Right atrium auricular region (tissue), 2 donors: ENCODE data around the gene MCM10. TPM values are rescaled to one million over a fixed set of nuclear protein-coding genes. Genes with fewer than 3 reads are reported as not detected.

Source experiments
- DNase-seq: peaks from one replicate; pipeline ENCODE4 v3.0.0-alpha.2; 2019; ENCODE audit warnings: low spot score
- H3K27ac ChIP-seq, 2 donors: fragments of 200-600 bp; sonication (generic); 1 replicate in 1 of 2; 2 replicates in 1 of 2; pipeline ENCODE4 v1.5.1; 2016 to 2019
- H3K27me3 ChIP-seq, 2 donors: fragments of 200-600 bp; sonication (generic); one replicate each; pipeline versions ENCODE4 v1.5.1 to v1.6.0; 2017 to 2019
- H3K36me3 ChIP-seq: fragments of 200-600 bp; sonication (generic); one replicate; pipeline ENCODE4 v1.5.1; 2016
- H3K4me1 ChIP-seq, 2 donors: fragments of 200-600 bp; sonication (generic); one replicate each; pipeline versions ENCODE4 v1.5.1 to v1.6.0; 2017 to 2019
- H3K4me3 ChIP-seq, 2 donors: fragments of 200-600 bp; sonication (generic); 1 replicate in 1 of 2; 2 replicates in 1 of 2; pipeline ENCODE4 v1.5.1; 2017 to 2019; ENCODE audit warnings: mild to moderate bottlenecking in 1 of 2, moderate library complexity in 1 of 2
- H3K9me3 ChIP-seq, 2 donors: fragments of 200-600 bp; sonication (generic); one replicate each; pipeline ENCODE4 v1.5.1; 2019
- total RNA-seq, 2 donors: library from RNA; depleted of rRNA; stranded (reverse); fragments of >200 nt; gene quantifications; one replicate each; pipeline ENCODE4 v1.1.0, GENCODE V29; 2016
- TF ChIP-seq, protein P1 (sequence below), 2 donors: fragments of 200-600 bp; sonication (generic); IDR thresholded peaks; one replicate each; pipeline ENCODE4 v1.5.1; 2019; ENCODE audit warnings: antibody characterized with exemption in 2 of 2

The MCM10 gene
- total RNA-seq, 2 donors from 2014 or later, result 0.15 TPM; not detected in 1

DNA sequence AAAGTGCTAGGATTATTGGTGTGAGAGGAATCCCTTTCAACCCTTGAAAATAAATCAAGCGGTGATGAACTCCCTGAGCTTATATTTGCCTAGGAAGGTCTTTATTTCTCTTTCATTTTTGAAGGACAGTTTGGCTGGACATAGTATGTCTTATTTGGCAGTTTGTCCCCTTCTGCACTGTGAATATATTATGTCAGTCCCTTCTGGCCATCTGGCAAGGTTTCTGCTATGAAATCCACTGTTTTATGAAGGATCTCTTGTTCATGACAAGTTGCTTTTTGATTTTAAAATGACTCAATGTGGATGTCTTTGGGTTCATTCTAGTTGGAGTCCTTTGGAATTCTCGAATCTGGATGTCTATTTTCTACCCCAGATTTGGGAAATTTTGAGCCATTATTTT lies 21.7 kb upstream of the MCM10 start:
- no peak for DNase-seq
- TF ChIP-seq, protein P1, sequence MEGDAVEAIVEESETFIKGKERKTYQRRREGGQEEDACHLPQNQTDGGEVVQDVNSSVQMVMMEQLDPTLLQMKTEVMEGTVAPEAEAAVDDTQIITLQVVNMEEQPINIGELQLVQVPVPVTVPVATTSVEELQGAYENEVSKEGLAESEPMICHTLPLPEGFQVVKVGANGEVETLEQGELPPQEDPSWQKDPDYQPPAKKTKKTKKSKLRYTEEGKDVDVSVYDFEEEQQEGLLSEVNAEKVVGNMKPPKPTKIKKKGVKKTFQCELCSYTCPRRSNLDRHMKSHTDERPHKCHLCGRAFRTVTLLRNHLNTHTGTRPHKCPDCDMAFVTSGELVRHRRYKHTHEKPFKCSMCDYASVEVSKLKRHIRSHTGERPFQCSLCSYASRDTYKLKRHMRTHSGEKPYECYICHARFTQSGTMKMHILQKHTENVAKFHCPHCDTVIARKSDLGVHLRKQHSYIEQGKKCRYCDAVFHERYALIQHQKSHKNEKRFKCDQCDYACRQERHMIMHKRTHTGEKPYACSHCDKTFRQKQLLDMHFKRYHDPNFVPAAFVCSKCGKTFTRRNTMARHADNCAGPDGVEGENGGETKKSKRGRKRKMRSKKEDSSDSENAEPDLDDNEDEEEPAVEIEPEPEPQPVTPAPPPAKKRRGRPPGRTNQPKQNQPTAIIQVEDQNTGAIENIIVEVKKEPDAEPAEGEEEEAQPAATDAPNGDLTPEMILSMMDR (IDR thresholded peaks at IDR 0.05), result no peak
- Histone ChIP-seq H3K9me3 (peaks cover 0 to under 1% of the 10 kb centered on the region in 2 donors), H3K27ac (no peak overlapping the region), H3K27me3 (no peaks in the 10 kb centered on the region), H3K36me3 (peaks cover 61% of the 10 kb centered on the region), H3K4me3 (no peak overlapping the region), H3K4me1 (no peaks in the 10 kb centered on the region)

DNA sequence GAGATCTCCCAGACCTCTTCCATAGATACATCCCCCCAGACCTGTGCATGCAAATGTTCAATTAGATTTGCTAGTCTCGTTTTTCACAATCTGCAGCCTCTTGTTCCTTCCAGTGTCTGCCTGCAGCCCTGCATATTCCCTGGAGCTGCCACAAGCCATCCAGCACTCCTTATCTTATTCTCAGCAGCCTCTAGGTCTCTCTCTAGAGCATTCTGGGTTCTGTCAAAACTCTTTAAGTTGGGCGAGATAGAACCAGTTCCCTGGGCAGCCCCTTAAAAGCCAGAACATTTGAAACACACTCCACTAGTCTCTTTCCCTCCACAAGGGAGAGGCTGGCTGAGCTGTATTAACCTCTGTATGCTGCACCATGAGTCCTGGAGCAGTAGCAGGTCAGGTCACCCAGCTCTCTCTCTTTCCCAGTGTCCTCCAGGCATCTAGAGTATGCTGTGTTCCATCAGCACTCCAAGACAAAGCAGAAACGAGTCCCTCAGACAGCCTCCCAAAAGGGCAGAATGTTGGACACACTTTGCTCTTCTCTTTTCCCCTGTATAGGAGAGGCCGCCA lies 20.6 kb upstream of the MCM10 start:
- Histone ChIP-seq H3K4me1 (no peaks in the 10 kb centered on the region), H3K4me3 (no peak overlapping the region), H3K27me3 (no peaks in the 10 kb centered on the region), H3K36me3 (peaks cover 51% of the 10 kb centered on the region), H3K27ac (no peak overlapping the region), H3K9me3 (peaks cover 0 to 6% of the 10 kb centered on the region in 2 donors)
- DNase-seq, result no peak
- TF ChIP-seq, protein P1 (IDR thresholded peaks at IDR 0.05), result no peak

DNA sequence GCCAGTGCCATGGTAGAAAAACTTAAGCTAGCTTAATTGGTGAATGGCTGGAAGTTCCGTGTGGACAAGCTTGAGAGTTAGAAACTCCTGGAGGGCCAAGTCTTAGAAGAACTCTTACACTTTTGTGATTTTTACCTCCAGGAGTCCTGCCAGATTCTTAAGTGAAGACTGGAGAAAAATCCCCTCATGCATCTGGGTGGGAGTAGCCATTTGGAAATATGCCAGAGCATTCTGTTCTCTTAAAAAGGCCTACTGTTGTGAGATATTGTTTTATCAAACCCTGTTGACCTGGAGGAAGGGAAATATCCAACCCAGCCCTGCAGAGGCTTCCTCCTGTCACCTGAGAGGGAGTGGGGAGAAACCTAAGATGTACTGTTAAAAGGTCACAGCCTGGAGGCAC lies 17.6 kb upstream of the MCM10 start:
- no peak overlapping the region for H3K4me3 ChIP-seq
- TF ChIP-seq, protein P1 (IDR thresholded peaks at IDR 0.05), result no peak
- H3K36me3 ChIP-seq, result peaks cover 24% of the 10 kb centered on the region
- no peak overlapping the region for H3K27ac ChIP-seq
- no peak for DNase-seq
- H3K4me1 ChIP-seq, result no peaks in the 10 kb centered on the region
- peaks cover 0 to 6% of the 10 kb centered on the region in 2 donors for H3K9me3 ChIP-seq
- H3K27me3 ChIP-seq, result no peaks in the 10 kb centered on the region

DNA sequence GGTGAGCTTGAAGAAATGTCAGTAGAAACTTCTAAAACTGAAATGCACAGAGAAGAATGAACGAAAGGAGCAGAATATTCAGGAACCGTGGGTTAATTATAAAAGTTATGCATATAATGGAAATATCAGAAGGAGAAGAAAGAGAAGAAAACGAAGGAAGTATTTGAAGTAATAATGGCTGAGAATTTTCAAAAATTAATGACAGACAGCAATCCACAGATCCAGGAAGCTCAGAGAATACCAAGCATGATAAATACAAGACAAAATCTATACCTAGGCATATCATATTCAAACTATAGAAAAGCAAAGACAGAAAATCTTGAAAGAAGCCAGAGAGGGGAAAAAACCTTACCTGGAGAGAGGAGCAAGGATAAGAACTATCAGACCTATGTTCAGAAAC lies 16.5 kb upstream of the MCM10 start:
- H3K4me1 ChIP-seq, result no peaks in the 10 kb centered on the region

DNA sequence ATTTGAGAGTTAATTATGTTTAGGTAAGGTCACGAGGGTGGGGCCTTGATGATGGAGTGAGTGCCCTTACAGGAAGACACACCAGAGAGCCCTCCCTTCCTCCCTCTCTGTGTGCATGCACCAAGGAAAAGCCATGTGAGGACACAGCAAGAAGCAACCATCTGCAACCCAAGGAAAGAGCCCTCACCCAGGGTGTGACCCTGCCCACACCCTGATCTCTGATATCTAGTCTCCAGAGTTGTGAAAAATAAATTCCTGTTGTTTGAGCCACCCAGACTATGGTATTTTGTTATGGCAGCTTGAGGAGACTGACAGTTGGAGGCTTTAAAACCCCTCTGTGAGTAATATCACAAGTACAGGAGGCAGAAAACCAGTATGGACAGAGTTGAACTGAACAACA lies 15.0 kb upstream of the MCM10 start:
- H3K27ac ChIP-seq, result no peak overlapping the region
- H3K9me3 ChIP-seq, result peaks cover 0 to 11% of the 10 kb centered on the region in 2 donors
- TF ChIP-seq, protein P1 (IDR thresholded peaks at IDR 0.05), result no peak
- no peaks in the 10 kb centered on the region for H3K4me1 ChIP-seq
- H3K4me3 ChIP-seq, result no peak overlapping the region
- peaks cover 6% of the 10 kb centered on the region for H3K36me3 ChIP-seq
- no peaks in the 10 kb centered on the region for H3K27me3 ChIP-seq
- no peak for DNase-seq

More for the DNA sequence above, 16.5 kb upstream of the MCM10 start:
- TF ChIP-seq, protein P1 (IDR thresholded peaks at IDR 0.05), result no peak
- no peak overlapping the region for H3K4me3 ChIP-seq
- peaks cover 0 to 11% of the 10 kb centered on the region in 2 donors for H3K9me3 ChIP-seq
- DNase-seq, result no peak
- H3K27ac ChIP-seq, result no peak overlapping the region
- H3K27me3 ChIP-seq, result no peaks in the 10 kb centered on the region
- peaks cover 19% of the 10 kb centered on the region for H3K36me3 ChIP-seq

DNA sequence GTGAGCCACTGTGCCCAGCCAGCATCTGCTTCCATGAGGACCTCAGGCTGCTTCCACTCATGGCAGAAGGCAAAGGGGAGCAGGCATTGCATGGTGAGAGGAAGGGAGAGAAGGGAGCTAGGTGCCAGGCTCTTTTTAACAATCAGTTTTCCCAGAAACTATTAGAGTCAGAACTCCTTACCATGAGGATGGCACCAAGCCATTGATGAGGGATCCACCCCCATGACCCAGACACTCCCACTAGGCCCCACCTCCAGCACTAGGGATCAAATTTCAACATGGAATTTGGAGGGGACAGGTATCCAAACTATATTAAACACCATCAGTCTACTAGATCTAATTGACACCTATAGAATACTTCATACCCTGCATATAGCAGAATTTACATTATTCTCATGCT lies 14.2 kb upstream of the MCM10 start:
- Histone ChIP-seq H3K9me3 (peaks cover 0 to 11% of the 10 kb centered on the region in 2 donors), H3K4me3 (no peak overlapping the region), H3K27ac (no peak overlapping the region), H3K36me3 (no peaks in the 10 kb centered on the region), H3K4me1 (no peaks in the 10 kb centered on the region), H3K27me3 (no peaks in the 10 kb centered on the region)
- TF ChIP-seq, protein P1 (IDR thresholded peaks at IDR 0.05), result no peak
- no peak for DNase-seq
